HG03095 (cell line): Measurements from ENCODE around the gene SERP2.
A peak's percentile ranks its signal among the peaks of the same experiment; 100 is the strongest.

Experiments
- ATAC-seq: cut with Tn5 transposase; IDR thresholded peaks from one replicate; pipeline ENCODE4 v1.9.1; 2021; ENCODE audit warnings: moderate library complexity; ENCODE audit not compliant: unreplicated experiment

The SERP2 gene

DNA sequence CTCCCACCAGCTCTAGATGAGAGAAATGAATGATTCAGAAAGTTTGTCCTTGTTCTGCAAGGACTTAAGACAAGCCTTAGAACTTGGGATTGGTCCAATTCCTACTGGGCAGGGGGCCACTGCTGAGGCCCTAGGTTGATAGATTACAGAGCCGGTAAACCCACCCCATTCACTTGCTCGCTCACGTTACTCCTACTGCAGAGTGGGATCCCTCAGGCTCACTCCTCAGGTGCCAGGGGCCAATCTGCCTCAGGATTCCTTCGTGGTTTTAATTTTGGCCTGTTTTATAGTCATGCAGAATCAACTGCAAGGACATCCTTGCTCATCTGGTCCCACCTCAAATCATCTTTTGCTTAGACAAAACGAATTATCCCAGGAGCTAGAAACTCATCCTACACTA lies 59.0 kb downstream of the SERP2 start:
- no peak for ATAC-seq

DNA sequence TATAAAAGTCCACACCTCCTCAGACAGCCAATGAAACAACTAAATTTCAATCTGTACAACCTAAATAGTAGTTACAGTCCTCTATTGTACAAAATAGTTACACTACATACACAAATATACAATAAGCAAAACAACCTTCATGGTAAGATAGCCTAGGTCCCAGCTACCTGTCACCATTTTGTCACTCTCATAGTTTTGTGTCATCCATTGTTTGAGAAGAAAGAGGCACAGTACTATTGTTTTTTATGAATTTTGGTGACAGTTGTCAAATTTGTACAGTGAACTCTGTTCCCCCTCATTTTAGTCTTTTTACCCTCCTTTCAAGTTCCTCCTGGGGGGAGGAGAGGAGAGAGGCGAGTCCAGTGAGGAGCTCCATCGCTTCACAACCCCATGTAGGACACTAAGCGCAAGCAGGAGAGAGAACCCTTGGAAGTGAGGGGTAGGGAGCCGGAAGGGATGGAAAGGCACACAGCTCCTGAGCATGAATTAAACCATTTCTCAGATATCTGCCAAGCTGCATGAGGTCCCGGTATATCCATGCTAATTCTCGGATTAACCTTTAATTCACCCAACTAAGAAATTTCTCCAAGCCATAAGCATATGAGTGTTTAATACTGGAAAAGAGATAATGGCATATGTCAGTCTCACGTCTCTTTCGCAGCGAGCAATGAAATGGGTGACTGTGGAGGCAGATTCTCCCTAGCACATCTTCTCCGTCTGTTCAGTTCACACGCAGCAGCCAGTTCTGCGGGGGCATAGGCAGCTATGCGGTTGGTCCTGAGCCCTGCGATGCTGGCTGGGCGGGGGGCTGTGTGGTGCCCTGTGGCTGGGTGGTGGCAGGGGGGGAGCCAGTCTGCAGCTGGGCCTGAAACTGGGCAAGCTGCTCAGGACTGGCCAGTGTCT lies 60.5 kb downstream of the SERP2 start:
- no peak for ATAC-seq

DNA sequence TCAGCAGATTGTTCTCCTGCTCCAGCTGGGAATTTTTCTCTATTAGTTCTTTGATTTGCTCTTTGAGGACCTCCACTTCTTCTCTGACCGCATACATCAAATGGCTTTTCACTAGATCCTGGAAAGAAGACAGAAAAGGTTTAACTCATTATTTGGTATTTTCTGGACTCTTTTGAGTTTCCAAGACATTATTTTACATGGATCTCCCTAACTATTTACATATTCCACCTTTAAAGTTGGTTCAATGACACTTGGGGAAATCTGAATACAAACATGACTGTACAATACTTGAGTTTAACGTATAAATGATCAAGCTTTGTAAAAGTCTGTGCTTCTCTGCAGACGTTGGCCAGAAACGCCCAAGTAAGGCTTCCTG lies 61.1 kb downstream of the SERP2 start:
- ATAC-seq, result no peak

DNA sequence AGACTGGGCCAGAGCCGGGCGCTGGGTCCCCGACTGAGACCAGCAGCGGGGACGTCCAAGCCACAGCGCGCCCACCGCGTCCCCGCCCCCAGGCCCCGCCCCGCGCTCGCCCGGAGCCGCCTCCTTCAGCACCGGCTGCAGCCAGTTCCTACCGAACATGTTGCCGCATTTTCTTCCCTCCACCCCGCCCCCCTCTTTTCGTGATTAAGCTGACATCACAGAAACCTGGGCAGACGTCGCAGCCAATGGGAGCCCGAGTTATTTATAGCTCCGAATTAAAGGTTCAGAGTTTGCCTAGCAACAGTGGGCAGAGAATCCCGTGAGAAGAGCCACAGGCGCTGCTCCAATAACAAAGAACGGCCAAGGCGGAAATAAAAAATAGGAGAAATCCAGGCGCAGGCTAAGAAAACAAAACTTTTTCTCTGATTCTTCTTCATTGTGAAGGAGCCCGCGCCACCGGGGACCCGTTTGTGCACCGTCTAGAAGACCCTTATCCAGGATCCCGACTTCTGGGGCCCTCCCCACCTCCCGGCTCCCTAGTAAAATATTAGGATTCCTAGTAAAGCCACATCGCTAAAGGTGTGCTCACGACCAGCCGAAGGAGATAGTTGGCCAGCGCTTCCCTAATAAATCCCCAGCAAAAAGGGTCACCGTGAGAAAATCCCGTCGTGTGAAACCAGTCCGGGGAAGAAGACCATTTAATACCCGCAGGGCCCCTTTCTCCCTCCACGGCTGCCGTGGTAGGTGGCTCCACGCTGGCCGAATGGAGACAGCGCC lies 61.7 kb downstream of the SERP2 start:
- ATAC-seq, result peak; percentile 55

DNA sequence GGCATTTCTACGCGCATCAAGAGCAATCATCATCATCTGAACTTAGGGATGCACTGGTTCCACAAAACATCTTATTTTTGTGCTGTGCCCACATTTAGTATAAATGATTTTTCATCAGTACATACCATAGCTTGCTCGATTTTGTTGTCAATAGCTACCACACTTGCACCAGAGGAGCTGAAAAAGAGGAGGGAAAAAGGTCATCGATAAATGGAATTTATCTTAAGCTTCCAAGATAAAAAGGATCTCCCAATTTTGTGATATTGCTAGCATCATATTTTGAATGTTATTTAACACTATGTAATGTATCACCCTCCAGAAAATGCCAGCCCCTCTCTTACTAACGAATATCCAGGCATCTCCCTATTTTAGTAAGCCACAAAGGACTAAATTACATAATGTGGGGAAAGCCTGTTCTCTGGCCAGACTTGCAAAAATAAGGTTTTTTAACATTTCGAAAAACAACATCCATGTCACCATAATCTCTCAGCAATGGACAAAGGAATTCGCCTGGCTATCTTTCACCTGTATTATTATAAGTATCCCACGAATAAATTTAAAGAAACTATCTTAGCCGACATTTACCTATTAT lies 62.4 kb downstream of the SERP2 start:
- no peak for ATAC-seq

DNA sequence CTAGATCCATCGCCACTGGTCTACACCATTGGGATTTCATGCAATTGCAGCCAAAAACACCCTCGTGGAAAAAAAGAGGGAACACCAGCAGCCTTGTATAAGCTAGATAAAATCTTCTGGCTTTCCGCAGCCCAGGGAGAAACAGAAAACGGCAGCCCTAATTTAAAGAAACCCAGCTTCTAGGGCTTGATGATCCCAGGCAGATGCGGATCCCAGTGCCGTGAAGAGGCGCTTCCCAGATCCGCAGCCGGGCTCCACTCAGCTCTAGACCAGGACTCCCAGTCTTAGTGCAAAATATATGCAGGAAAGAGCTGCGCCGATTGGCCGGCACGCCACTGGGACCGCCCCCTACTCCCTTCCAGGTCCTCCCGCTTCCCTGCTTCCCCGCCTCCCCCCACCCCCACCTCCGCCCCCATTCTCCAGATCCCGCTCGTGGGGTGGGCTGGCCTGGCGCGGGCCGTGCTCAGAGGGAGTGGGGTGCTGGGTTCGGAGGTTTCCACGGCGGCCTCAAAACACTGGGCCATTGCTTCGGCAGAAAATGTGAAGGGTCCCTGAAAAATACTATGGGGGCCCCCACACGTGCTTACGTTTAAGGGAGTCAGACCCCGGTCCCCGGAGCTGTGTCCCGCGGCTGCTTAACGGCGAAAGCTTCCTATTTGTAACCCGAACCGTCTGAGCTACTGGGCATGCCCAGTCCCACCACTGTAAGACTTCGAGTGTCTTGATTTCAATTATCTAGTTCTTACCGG lies 63.1 kb downstream of the SERP2 start:
- ATAC-seq, result no peak

DNA sequence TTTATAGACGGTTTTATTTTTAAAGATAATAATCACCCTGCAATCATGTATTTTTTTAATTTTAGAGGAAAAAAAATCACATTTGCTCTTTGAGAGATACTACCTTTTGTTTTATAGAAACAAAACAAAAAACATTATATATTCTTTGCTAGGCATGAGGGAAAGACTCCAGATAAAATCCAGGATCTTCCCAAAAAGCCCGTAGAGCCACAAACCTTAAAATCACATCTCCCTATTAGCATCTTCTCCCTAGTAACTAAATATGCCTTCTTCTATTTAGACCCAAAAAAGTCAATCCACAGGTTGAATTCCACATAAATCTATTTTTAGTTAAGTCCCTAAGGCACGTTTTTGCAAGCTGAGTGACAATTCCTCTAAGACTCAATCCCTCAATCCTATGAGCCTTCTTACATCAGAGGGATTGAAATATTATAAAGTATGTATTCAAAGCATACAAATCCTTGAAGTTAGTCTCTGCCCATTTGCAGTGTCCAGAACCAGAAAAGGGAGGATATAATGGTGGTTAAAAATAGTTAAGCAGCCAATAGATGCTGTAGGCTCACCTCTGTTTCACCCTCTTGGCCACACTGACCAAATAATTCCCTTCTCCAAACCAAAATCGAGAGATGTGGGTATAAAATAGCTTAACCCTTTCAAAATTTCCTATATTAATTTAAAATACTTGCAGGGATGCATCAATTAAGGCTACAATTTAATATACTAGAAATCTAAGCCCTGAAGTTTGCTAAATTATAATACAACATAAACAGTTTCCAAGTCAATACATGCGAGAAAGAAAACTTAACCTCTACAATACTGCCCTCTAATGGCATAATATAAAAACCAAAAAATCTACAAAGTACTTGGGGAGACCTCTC lies 64.0 kb downstream of the SERP2 start:
- ATAC-seq, result no peak

DNA sequence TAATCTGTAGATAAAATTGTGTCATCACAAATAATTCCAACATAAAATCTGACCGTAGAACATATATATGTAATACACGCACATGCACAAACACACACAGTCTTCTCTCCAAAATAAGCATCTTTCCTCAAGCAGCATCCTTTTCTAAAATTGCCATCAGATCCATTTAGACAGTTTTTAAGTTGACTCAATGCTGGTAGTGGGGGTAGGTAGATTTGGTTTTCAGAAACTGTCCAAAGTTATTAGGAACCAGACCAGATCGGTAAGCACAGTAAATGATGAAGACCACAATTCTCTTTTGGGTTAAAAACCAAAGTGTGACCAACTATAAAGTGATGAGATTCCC lies 64.6 kb downstream of the SERP2 start:
- no peak for ATAC-seq

DNA sequence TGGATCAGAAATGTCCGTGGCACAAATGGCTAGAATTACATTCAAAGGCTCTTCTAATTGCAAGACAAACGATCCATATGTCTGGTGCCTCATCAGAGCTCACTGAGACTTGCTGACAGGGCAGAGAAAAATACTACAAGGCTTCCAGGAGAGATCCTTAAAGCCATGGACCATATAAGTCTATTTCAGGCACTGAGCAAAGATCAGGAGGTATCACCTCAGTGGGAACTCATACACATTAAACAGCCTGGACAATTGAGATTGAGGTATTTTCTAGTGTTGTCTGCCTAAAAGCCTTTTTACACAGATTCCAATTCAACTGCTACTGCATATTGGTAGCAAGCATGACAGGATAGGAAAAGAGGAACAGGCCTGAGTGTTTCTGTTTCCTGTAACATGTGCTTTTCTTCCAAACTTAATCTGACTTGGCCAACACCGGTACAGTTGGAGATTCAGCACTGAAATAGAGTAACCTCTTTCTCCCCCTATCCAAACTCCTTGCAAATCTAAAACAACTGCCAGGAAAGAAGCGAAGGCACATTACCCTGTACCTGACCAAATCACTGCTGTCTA lies 65.9 kb downstream of the SERP2 start:
- ATAC-seq, result no peak

DNA sequence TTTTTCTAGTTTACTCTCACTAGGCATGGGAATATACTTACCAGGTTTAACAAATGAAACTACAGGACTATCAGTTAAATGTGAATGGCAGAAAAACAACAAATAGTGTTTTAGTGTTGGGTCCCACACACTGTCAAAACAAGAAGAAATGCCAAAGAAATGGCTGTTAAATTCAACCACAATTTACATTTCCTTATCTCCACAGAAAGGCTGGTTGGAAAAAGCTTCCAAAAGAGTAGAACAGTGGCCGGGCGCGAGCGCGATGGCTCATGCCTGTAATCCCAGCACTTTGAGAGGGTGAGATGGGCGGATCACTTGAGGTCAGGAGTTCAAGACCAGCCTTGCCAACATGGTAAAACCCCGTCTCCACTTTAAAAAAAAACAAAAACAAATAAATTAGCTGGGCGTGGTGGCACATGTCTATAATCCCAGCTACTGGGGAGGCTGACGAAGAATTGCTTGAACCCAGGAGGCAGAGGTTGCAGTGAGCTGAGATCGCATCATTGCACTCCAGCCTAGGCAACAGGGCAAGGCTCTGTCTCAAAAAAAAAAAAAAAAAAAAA lies 66.5 kb downstream of the SERP2 start:
- ATAC-seq, result no peak
